Stimulated activated CD8-positive, alpha-beta memory T cell treated with anti-CD3 and anti-CD28 coated beads, Interleukin-15, amount 100 ng/mL, for 4 hours (primary cell): ENCODE data around the gene MCF2L.

Experiments
- DNase-seq, 2 donors: peaks; one replicate each; pipeline ENCODE4 v3.0.0-alpha.2; 2020; ENCODE audit warnings: low read depth in 2 of 2

MCF2L gene

DNA sequence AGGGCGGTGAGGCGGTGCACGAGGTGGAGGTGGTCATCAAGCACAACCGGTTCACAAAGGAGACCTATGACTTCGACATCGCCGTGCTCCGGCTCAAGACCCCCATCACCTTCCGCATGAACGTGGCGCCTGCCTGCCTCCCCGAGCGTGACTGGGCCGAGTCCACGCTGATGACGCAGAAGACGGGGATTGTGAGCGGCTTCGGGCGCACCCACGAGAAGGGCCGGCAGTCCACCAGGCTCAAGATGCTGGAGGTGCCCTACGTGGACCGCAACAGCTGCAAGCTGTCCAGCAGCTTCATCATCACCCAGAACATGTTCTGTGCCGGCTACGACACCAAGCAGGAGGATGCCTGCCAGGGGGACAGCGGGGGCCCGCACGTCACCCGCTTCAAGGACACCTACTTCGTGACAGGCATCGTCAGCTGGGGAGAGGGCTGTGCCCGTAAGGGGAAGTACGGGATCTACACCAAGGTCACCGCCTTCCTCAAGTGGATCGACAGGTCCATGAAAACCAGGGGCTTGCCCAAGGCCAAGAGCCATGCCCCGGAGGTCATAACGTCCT is 180.0 kb downstream of the MCF2L start:
- no peak for DNase-seq
